GM13976 (cell line): ENCODE results near the gene MORC3.
A peak's percentile ranks its signal among the peaks of the same experiment; 100 is the strongest.
"Not testable (repeated sequence)": the region's sequence is repeated elsewhere in the genome, so short reads cannot be mapped to it uniquely, and the experiment has no call there.

Experiments used
- DNase-seq: peaks from one replicate; pipeline ENCODE4 v3.0.0; 2012; ENCODE audit warnings: low spot score
- CTCF ChIP-seq: IDR thresholded peaks from 2 replicates; pipeline ENCODE4 v1.5.1; 2012; ENCODE audit warnings: borderline replicate concordance, mild to moderate bottlenecking; ENCODE audit not compliant: insufficient read depth; ENCODE audit errors: extremely low read depth, missing control alignments, control extremely low read depth
- in situ Hi-C: fragments of 300-500 bp; cut with MboI; formaldehyde crosslinking; loops from one replicate; pipeline ENCODE4 v1.12.0; 2022; ENCODE audit warnings: low sequenced_read_pairs, mixed read lengths, inconsistent platforms; ENCODE audit not compliant: unreplicated experiment

Gene MORC3

GRCh38 chr21:36316872-36317484, 3.0 kb upstream of the MORC3 start:
- no peak for DNase-seq
- in situ Hi-C loops, result no loop called here
- TF ChIP-seq CTCF, result no peak

DNA sequence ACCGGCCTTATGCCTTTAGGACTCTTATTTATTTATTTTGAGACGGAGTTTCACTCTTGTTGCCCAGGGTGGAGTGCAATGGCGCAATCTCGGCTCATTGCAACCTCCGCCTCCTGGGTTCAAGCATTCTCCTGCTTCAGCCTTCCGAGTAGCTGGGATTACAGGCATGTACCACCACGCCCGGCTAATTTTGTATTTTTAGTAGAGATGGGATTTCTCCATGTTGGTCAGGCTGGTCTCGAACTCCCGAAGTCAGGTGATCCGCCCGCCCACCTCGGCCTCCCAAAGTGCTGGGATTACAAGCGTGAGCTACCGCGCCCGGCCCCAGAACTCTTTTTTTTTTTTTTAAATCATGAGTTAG, 611 bp upstream of the MORC3 start:
- DNase-seq, in situ Hi-C loops: not testable (repeated sequence)

GRCh38 chr21:36320421-36321324, 676 bp downstream of the MORC3 start:
- in situ Hi-C loops, result no loop called here
- TF ChIP-seq CTCF, result no peak
- DNase-seq, result peak; percentile 78

DNA sequence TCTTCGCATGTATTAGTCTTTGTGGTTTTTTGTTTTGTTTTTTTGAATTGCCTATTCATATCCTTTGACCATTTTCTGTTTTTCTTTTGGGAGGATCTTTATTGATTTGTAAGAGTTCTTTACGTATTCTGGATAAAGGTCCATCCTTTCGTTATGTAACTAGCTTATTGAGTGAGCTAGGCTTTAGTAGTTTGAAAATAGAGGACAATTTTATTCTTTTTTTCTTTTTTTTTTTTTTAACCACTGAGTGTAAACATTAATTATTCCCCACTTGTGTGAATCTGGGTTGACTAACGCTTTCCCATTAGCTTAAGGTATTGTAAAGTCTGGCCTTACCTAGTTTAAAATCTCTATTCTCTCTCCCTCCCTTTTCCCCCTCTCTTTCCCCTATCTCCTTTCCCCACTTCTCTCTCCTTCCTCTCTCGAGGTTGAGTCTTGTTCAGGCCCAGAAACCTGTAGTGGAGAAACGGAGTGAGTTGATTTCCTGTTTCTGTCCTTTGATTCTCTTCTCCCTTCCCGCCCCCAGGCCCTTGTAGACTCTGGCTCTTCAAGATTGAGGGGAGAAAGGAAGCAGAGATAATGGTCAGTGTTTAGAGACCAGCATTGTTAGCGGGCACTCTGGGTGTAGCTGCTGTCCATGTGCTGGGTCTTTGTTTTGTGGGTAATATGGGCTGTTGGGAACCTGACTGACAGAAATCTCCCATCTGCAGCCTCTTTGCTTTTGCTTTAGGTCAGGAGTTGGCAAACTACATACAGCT, 1.5 kb downstream of the MORC3 start:
- DNase-seq, result no peak
- no peak for TF ChIP-seq CTCF
- in situ Hi-C loops, result no loop called here

DNA sequence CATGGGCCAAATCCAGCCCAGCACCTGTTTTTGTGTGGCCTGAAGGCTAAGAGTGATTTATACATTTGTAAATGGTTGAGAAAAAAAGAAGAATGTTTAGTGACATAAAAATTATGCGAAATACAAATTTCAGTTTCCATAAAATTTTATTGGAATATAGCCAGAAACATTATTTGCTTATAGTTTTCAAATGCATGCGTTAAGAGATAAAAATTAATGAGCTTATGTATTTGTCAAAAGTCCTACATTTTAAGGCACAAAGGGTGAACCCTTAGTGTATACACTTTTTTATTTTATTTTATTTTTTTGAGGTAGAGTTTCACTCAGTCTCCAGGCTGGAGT, 2.1 kb downstream of the MORC3 start:
- no peak for TF ChIP-seq CTCF
- DNase-seq, result no peak
- in situ Hi-C loops, result no loop called here

GRCh38 chr21:36323032-36323431, 3.0 kb downstream of the MORC3 start:
- DNase-seq, result no peak
- no peak for TF ChIP-seq CTCF
- in situ Hi-C loops, result no loop called here

GRCh38 chr21:36325373-36326010, 5.5 kb downstream of the MORC3 start:
- in situ Hi-C loops, result no loop called here
- DNase-seq, result no peak
- TF ChIP-seq CTCF, result no peak
